ENCODE measurements around the gene FBXW11.

FBXW11 gene

DNA sequence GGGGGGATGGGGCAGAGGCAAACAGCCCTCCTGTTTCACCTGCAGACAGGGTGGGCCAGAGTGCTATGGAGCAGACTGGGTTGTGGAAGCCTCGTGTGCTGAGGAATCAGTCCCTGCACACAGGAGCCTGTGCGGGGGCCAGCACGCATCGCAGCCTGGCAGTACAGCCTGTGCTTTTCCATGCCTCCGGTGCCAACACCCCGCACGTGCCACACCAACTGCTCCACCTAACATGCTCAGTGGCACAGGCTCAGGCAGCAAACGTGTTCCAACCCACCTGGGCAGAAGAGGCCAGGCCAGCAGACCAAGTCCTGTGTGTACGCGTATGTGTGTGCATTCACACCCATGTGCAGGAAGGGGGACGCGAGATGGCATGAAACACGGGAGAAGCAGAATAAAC lies 37.4 kb upstream of the FBXW11 start:
- TF ChIP-seq CTCF (IDR thresholded peaks at IDR 0.05; ENCODE audit: control insufficient read depth, extremely low read depth, insufficient read depth), result no peak

GRCh38 chr5:172042183-172042582 lies 35.7 kb upstream of the FBXW11 start:
- TF ChIP-seq CTCF (IDR thresholded peaks at IDR 0.05; ENCODE audit: control insufficient read depth, extremely low read depth, insufficient read depth), result no peak
- DNase-seq (ENCODE audit: low read depth), result no peak

More for the DNA sequence above, 37.4 kb upstream of the FBXW11 start:
- DNase-seq (ENCODE audit: low read depth), result no peak
- H3K4me3 ChIP-seq (ENCODE audit: low read depth, low read length), result no peak overlapping the region

GRCh38 chr5:172038167-172038566 lies 31.7 kb upstream of the FBXW11 start:
- DNase-seq (ENCODE audit: low read depth), result no peak
- TF ChIP-seq CTCF (IDR thresholded peaks at IDR 0.05; ENCODE audit: control insufficient read depth, extremely low read depth, insufficient read depth), result no peak
- no peak overlapping the region for H3K4me3 ChIP-seq (ENCODE audit: low read depth, low read length)

More at GRCh38 chr5:172042183-172042582, 35.7 kb upstream of the FBXW11 start:
- H3K4me3 ChIP-seq (ENCODE audit: low read depth, low read length), result no peak overlapping the region

DNA sequence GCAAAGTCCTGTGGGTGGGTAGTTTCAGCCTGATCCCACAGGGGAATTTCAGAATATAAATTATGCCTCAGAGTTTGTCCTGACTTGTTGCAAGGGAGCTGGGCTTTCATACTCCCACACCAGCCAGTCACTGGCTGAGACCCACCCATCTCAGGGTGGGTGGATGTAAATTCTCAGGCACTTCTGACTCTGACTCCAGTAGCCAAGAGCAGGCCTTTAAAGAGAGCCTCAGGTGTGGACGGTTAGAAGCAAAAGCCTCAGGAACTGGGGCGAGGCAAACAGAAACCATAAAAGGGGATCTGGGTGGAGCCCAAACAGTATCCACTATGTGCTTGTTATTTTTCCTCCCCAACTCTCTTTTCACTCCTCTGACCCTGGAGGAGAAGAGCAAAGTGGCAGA lies 28.6 kb upstream of the FBXW11 start:
- DNase-seq (ENCODE audit: low read depth), result no peak
- no peak overlapping the region for H3K4me3 ChIP-seq (ENCODE audit: low read depth, low read length)
- TF ChIP-seq CTCF (IDR thresholded peaks at IDR 0.05; ENCODE audit: control insufficient read depth, extremely low read depth, insufficient read depth), result no peak

DNA sequence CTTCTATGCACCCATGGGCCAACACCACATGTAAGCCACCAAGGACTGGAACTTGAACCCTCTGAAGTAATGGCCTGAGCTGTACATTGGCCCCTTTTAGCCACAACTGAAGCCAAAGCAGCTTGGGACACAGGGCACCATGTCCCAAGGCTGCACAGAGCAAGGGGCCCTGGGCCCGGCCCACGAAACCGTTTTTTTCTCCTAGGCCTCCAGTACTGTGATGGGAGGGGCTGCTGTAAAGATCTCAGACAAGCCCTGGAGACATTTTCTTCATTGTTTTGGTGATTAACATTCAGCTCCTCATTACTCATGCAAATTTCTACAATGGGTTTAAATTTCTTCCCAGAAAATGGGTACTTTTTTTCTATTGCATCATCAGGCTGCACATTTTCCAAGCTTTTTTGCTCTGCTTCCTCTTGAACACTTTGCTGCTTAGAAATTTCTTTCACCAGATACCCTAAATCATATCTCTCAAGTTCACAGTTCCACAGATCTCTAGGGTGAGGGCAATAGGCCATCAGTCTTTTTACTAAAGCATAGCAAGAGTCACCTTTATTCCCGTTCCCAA lies 25.5 kb upstream of the FBXW11 start:
- no peak for DNase-seq (ENCODE audit: low read depth)
- no peak overlapping the region for H3K4me3 ChIP-seq (ENCODE audit: low read depth, low read length)
- TF ChIP-seq CTCF (IDR thresholded peaks at IDR 0.05; ENCODE audit: control insufficient read depth, extremely low read depth, insufficient read depth), result no peak

GRCh38 chr5:172029876-172030275 lies 23.4 kb upstream of the FBXW11 start:
- DNase-seq (ENCODE audit: low read depth), result no peak
- no peak overlapping the region for H3K4me3 ChIP-seq (ENCODE audit: low read depth, low read length)
- no peak for TF ChIP-seq CTCF (IDR thresholded peaks at IDR 0.05; ENCODE audit: control insufficient read depth, extremely low read depth, insufficient read depth)

DNA sequence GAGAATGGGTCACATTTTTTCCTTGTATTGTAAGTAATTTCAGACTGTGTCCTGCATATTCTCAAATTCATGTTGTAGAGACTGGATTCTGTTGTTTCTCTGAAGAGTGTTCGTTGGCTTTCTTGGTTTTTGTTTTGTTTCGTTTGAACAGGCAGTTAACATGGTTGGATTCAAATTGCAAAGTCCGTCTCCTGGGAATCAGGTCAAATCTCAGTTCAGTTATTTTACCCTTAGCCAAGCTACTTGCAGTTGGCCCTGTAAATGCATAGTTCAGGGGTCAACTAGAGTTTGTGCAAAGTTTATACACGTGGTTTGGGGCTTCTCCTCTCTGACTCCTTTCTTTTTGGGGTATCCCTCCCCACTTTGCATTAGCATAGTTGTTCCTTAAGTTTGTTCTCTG lies 21.7 kb upstream of the FBXW11 start:
- no peak for DNase-seq (ENCODE audit: low read depth)
- TF ChIP-seq CTCF (IDR thresholded peaks at IDR 0.05; ENCODE audit: control insufficient read depth, extremely low read depth, insufficient read depth), result no peak
- no peak overlapping the region for H3K4me3 ChIP-seq (ENCODE audit: low read depth, low read length)

Data from LNCaP clone FGC (cell line).